GM18867 (cell line): ENCODE measurements around the gene ARL14EPL.
A peak's percentile ranks its signal among the peaks of the same experiment; 100 is the strongest.

Source experiments
- ATAC-seq: cut with Tn5 transposase; IDR thresholded peaks from one replicate; pipeline ENCODE4 v1.9.1; 2021; ENCODE audit warnings: mild to moderate bottlenecking, moderate library complexity; ENCODE audit not compliant: unreplicated experiment

Gene ARL14EPL

DNA sequence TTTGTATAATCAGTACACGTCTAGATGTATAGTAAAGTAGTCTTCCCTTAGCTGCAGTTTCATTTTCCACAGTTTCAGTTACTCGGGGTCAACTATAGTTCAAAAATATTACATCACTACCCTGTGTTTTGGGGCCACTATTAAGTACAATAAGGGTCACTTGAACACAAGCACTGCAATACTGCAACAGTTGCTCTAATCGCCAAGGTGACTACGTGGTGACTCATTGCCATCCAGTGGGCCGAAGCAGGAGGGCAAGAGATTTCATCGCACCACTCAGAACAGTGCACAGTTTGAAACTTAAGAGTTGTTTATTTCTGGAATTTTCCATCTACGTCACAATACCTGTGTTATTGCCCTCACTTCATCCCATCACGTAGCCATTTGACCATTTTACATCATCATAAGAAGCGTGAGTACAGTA, at the start of gene ARL14EPL:
TSS of gene ARL14EPL (plus strand) at position 379 of the 424 bp plus-strand sequence. CDS start 18,994 bp downstream, outside the sequence.
- peak; percentile 83 for ATAC-seq

- no peak for ATAC-seq
These were observed 48.8 kb upstream of the ARL14EPL start for GRCh38 chr5:115983519-115983918.

- no peak for ATAC-seq
These were observed 46.2 kb upstream of the ARL14EPL start for GRCh38 chr5:115985802-115986757.

DNA sequence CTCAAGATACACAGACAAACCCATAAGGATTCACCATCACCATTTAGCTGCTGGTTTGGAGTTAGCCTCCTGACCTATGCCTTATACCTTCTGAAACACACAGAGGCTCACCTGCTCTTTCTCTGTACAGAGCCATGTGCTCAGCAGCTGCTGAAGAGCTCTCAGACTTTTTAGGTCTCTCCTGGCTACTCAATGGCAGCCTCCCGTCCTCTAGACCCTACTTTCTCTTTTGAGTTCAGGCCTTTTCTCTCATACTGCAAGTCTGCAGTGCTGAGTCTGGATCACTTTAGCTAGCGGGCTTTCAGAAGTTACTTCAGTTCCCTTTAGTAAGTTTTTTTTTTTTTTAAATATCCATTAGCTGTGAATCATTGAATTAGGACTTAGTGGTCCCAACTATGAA, 44.3 kb upstream of the ARL14EPL start:
- ATAC-seq, result no peak

- no peak for ATAC-seq
These were observed 39.4 kb upstream of the ARL14EPL start for GRCh38 chr5:115992848-115993350.

GRCh38 chr5:115995351-115995750, 36.9 kb upstream of the ARL14EPL start:
- no peak for ATAC-seq

GRCh38 chr5:116002116-116002906, 30.0 kb upstream of the ARL14EPL start:
- no peak for ATAC-seq

- ATAC-seq, result no peak
These were observed 28.0 kb upstream of the ARL14EPL start for GRCh38 chr5:116004248-116004647.

GRCh38 chr5:116009806-116010205, 22.5 kb upstream of the ARL14EPL start:
- no peak for ATAC-seq

- no peak for ATAC-seq
These were observed 21.2 kb upstream of the ARL14EPL start for GRCh38 chr5:116011046-116011445.

GRCh38 chr5:116013207-116013785, 19.0 kb upstream of the ARL14EPL start:
- no peak for ATAC-seq

- no peak for ATAC-seq
These were observed 18.3 kb upstream of the ARL14EPL start for GRCh38 chr5:116013936-116014335.

DNA sequence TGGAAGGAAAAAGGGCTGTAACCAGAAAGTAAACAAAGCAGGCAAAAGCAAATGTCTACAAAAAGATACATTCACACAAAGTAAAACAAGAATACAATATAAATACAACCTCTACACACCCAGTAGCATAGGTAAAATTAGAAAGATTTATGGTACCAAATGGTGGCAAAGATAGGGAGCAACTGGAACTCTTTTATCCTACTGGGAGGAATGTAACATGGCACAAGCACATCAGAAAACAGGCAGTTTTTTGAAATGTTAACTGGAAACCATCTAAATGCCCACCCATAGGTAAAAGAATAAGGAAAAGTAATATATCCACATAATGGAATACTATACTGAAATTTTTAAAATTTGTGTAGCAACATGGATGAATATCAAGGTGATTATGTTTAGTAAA, 8.7 kb upstream of the ARL14EPL start:
- ATAC-seq, result no peak

- no peak for ATAC-seq
These were observed 6.4 kb upstream of the ARL14EPL start for GRCh38 chr5:116025866-116026265.

DNA sequence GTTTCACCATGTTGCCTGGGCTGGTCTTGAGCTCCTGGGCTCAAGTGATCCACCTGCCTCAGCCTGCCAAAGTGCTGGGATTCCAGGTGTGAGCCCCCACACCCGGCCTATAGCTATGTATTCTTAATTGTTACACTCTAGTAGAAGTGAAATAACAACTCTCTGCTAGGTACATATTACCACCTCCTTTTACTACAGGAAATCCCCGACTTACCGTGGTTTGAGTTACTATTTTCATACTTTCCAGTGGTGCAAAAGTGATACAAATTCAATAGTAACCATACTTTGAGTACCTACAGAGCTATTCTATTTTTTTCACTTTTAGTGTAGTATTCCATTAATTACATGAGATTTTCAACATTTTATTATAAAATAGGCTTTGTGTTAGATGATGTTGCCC, 719 bp downstream of the ARL14EPL start:
- ATAC-seq, result peak; percentile 54

GRCh38 chr5:116035123-116035522, 2.9 kb downstream of the ARL14EPL start:
- no peak for ATAC-seq

GRCh38 chr5:116037236-116037822, 5.1 kb downstream of the ARL14EPL start:
- no peak for ATAC-seq

- peak; percentile 85 for ATAC-seq
These were observed 6.5 kb downstream of the ARL14EPL start for GRCh38 chr5:116038817-116039216.

GRCh38 chr5:116042375-116042774, 10.1 kb downstream of the ARL14EPL start:
- no peak for ATAC-seq

DNA sequence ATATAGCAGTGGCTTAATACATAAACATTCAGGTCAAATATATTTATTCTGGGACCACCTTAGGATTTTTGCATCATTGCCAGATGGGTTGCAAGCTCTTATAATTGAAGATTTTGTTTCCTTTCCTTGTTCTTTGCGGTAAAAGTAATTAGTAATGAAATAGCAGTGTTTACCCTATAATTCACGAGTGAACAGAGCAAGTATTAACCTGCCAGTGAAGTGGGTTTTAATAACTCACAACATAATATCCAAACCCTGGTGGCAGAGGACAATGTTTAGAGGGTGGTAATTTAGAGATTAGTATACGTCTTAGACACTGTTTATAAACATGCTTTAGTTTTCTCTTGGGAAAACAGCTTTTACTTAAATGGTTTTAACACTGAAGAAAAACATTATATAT, 11.8 kb downstream of the ARL14EPL start:
- ATAC-seq, result no peak

DNA sequence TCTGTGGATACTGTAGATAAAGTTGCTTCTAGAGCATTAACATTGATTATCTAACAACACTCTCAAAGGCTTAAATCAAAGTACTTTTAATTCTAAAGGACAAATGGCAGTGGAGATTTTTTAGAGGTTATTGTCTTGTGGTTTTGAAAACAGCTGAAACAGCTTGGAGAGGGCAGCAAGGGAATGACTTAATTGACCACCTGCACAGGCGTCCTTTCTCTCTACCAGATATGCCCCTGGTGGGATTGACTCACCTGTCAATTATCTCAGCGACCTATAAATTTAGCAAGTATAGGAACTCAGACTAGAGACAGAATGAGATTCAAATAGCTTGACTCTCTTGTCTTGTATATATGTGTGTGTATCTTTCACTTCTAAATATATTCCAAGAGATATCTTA, 13.5 kb downstream of the ARL14EPL start:
- no peak for ATAC-seq
